ENCODE measurements around the gene ABCD1. TPM values are rescaled to one million over a fixed set of nuclear protein-coding genes. Genes with fewer than 3 reads are reported as not detected.

The ABCD1 gene
- 9.1 to 10.4 TPM (median 9.5 TPM) in 3 replicates for total RNA-seq (2021)
- percentile 36 among the genes with signal in this experiment for Bru-seq, nascent RNA
- long read RNA-seq, experiment 1, transcript ABCD1-201 (10 exons, 3,664 nt), result major isoform, 8 of 18 reads
- long read RNA-seq, experiment 1, transcript ABCD1-202 (2 exons, 1,016 nt), result minor isoform, 5 of 18 reads
- long read RNA-seq, experiment 1, partial matches to known transcripts, result 1 of 18 reads
- long read RNA-seq, experiment 1, other reads (novel, unspliced or antisense), result 4 of 18 reads
- long read RNA-seq, experiment 2, partial matches to known transcripts, result 5 of 6 reads
- long read RNA-seq, experiment 2, other reads (novel, unspliced or antisense), result 0 of 6 reads
- long read RNA-seq, experiment 3, result 0 reads

GRCh38 chrX:153724252-153725038 is at the start of gene ABCD1, which contains the start of gene BCAP31:
ABCD1 (plus strand) TSS chrX:153724856; CDS start chrX:153725267, 411 bp downstream.
BCAP31 (minus strand) TSS chrX:153724387; CDS start chrX:153723244, 1,143 bp downstream.
- ChIA-PET CTCF (interaction anchor here (0.6 to 1.5 kb wide), 3 partner anchors 15 to 55 kb away, joined by 3 to 4 read pairs (median 3); no protein-coding TSS in a partner anchor), POLR2A (interaction anchor here (0.6 kb wide), 1 partner anchor 792 kb away, joined by 5 read pairs; no protein-coding TSS in a partner anchor)
- 0 out of 2 replicates have a peak within 1 kb of the TSS, but pooled peaks have one; percentile 11 for H3K27ac Mint-ChIP-seq
- TF ChIP-seq ZNF425 (CRISPR knock-in tag; conservative IDR thresholded peaks at IDR 0.05) (no peak), SP1 (CRISPR knock-in tag; conservative IDR thresholded peaks at IDR 0.05) (peak; percentile 72), PRRX2 (CRISPR knock-in tag; IDR thresholded peaks at IDR 0.05) (no peak), JAZF1 (CRISPR knock-in tag; IDR thresholded peaks at IDR 0.05) (no peak)
- ATAC-seq (peak; percentile 61), DNase-seq (ENCODE audit: low spot score) (peak; percentile 83)
- peaks cover 21% of the 10 kb centered on the region for H3K36me3 Mint-ChIP-seq
- H3K27me3 Mint-ChIP-seq (ENCODE audit: low read depth), result no peaks in the 10 kb centered on the region
- peaks cover 18% of the 10 kb centered on the region for H3K4me1 Mint-ChIP-seq
- peak within 1 kb of the TSS; percentile 77 for H3K4me3 Mint-ChIP-seq
- H3K9me3 Mint-ChIP-seq, result no peaks in the 10 kb centered on the region

GRCh38 chrX:153681175-153681574 is 43.5 kb upstream of the ABCD1 start:
- peaks cover 2% of the 10 kb centered on the region; the same call in 1 of the 2 replicates for H3K27me3 Mint-ChIP-seq (ENCODE audit: low read depth)
- peaks cover 5% of the 10 kb centered on the region for H3K9me3 Mint-ChIP-seq
- DNase-seq (ENCODE audit: low spot score), result no peak

More at GRCh38 chrX:153681175-153681574, 43.5 kb upstream of the ABCD1 start:
- peaks cover 11% of the 10 kb centered on the region for H3K4me1 Mint-ChIP-seq
- no peak overlapping the region for H3K4me3 Mint-ChIP-seq
- ATAC-seq, result no peak
- CTCF ChIA-PET, result interaction anchor here (1.2 to 1.7 kb wide), 2 partner anchors 12 to 27 kb away, joined by 3 to 6 read pairs; no protein-coding TSS in a partner anchor
- no peak overlapping the region for H3K27ac Mint-ChIP-seq
- POLR2A ChIA-PET, result no interaction called here
- H3K36me3 Mint-ChIP-seq, result peaks cover 6% of the 10 kb centered on the region
- TF ChIP-seq ESRRA (CRISPR knock-in tag; IDR thresholded peaks at IDR 0.05; ENCODE audit: borderline replicate concordance) (no peak), ETV6 (CRISPR knock-in tag; IDR thresholded peaks at IDR 0.05) (no peak), TEAD4 (CRISPR knock-in tag; IDR thresholded peaks at IDR 0.05) (no peak), SOX15 (CRISPR knock-in tag; IDR thresholded peaks at IDR 0.05) (no peak), ZNF532 (CRISPR knock-in tag; IDR thresholded peaks at IDR 0.05; ENCODE audit: borderline replicate concordance) (no peak), MYBL2 (CRISPR knock-in tag; IDR thresholded peaks at IDR 0.05) (no peak), JUN (CRISPR knock-in tag; IDR thresholded peaks at IDR 0.05) (no peak), STAT6 (CRISPR knock-in tag; conservative IDR thresholded peaks at IDR 0.05; ENCODE audit: low read depth) (no peak), ZNF121 (CRISPR knock-in tag; IDR thresholded peaks at IDR 0.05) (no peak), TCF7 (CRISPR knock-in tag; IDR thresholded peaks at IDR 0.05; ENCODE audit: low read depth) (no peak), USF2 (CRISPR knock-in tag; IDR thresholded peaks at IDR 0.05) (no peak), IRF1 (CRISPR knock-in tag; IDR thresholded peaks at IDR 0.05) (no peak), ZNF423 (CRISPR knock-in tag; IDR thresholded peaks at IDR 0.05) (no peak), CREM (CRISPR knock-in tag; IDR thresholded peaks at IDR 0.05) (no peak), ZNF671 (CRISPR knock-in tag; IDR thresholded peaks at IDR 0.05) (no peak), E2F4 (CRISPR knock-in tag; IDR thresholded peaks at IDR 0.05; ENCODE audit: borderline replicate concordance, low read depth) (no peak), CREB1 (CRISPR knock-in tag; IDR thresholded peaks at IDR 0.05) (no peak)
